Heart left ventricle (tissue), 16 donors: Measurements from ENCODE around the gene SLC16A10. TPM values are rescaled to one million over a fixed set of nuclear protein-coding genes. Genes with fewer than 3 reads are reported as not detected.

Experiments used
- ATAC-seq, 4 donors: fragments of 200-7000 bp; cut with Tn5 transposase; one replicate each; pipeline ENCODE4 v1.9.1; 2020 to 2022; ENCODE audit warnings: moderate library complexity in 4 of 4, mild to moderate bottlenecking in 3 of 4, moderate number of reproducible peaks in 1 of 4
- DNase-seq, 5 donors: peaks; one replicate each; pipeline ENCODE4 v3.0.0-alpha.2; 2020
- H3K27ac ChIP-seq, 12 donors: fragments of 200-600 bp; sonication (generic) in 4 of 12; one replicate each; pipeline versions ENCODE4 v1.5.0 to v1.8.0; 2016 to 2022; ENCODE audit warnings: mild to moderate bottlenecking in 2 of 12
- H3K27me3 ChIP-seq, 9 donors: fragments of 200-600 bp; sonication (generic) in 2 of 9; one replicate each; pipeline versions ENCODE4 v1.5.1 to v1.8.0; 2016 to 2022; ENCODE audit warnings: mild to moderate bottlenecking in 3 of 9
- H3K36me3 ChIP-seq, 9 donors: fragments of 200-600 bp; sonication (generic) in 2 of 9; one replicate each; pipeline versions ENCODE4 v1.5.0 to v1.8.0; 2018 to 2022; ENCODE audit warnings: mild to moderate bottlenecking in 2 of 9
- H3K4me1 ChIP-seq, 12 donors: fragments of 200-600 bp; sonication (generic) in 4 of 12; one replicate each; pipeline versions ENCODE4 v1.5.0 to v1.8.0; 2016 to 2022; ENCODE audit warnings: mild to moderate bottlenecking in 3 of 12
- H3K4me3 ChIP-seq, 12 donors: fragments of 200-600 bp; sonication (generic) in 4 of 12; one replicate each; pipeline versions ENCODE4 v1.5.0 to v1.8.0; 2017 to 2022; ENCODE audit warnings: mild to moderate bottlenecking in 9 of 12, moderate library complexity in 4 of 12
- H3K9me3 ChIP-seq, 12 donors: fragments of 200-600 bp; sonication (generic) in 4 of 12; one replicate each; pipeline versions ENCODE4 v1.5.0 to v1.8.0; 2016 to 2022; ENCODE audit warnings: mild to moderate bottlenecking in 1 of 12
- CTCF ChIP-seq, 12 donors: fragments of 200-600 bp; sonication (generic) in 4 of 12; IDR thresholded peaks; one replicate each; pipeline versions ENCODE4 v1.5.0 to v1.8.0; 2018 to 2022; ENCODE audit warnings: antibody characterized with exemption in 12 of 12, mild to moderate bottlenecking in 5 of 12
- POLR2A ChIP-seq, 2 donors: fragments of 450-650 bp; IDR thresholded peaks; one replicate each; pipeline ENCODE4 v1.6.1; 2017; ENCODE audit warnings: antibody characterized with exemption in 2 of 2, mild to moderate bottlenecking in 2 of 2, moderate library complexity in 2 of 2
- WGBS, 4 donors: extraction: QIAGEN DNeasy Blood & Tissue Kit in 2 of 4; methylation state at CpG; one replicate each; pipeline versions ENCODE4 v1.1.5 to v1.1.7; 2013 to 2018; 5-methylcytosine and 5-hydroxymethylcytosine counted together
- intact Hi-C, 10 donors: fragments of 100-400 bp; cut with DNase I; formaldehyde crosslinking; loops; one replicate each; pipeline versions ENCODE4 v1.11.1 to v1.14.2; 2022
- polyA plus RNA-seq, 2 donors: library from polyadenylated mRNA; stranded (reverse); fragments of 200-250 nt; gene quantifications; one replicate each; pipeline ENCODE4 v1.2.3, GENCODE V29; 2013
- total RNA-seq, 9 donors: library from RNA; depleted of rRNA in 2 of 9; stranded (reverse); fragments of >200 nt in 2 of 9; fragmentation: NEBNext Ultra II Directional in 3 of 9; extraction: Animal tissue kit (Norgen Biotek cat#: 25700) in 3 of 9; gene quantifications; one replicate each; pipeline versions ENCODE4 v1.1.0 to v1.2.4, GENCODE V29; 2016 to 2023
- donor health status: ischemic (EF 13 %, LVEDD 7.1; RV severe dilation, severe dysfunction).
- donor health status: healthy with polysubstance abuse.
- donor health status: DM: no; HTN: yes; CAD: no.
- donor health status: DM: no; HTN: no; CAD: no.
- donor health status: ischemic (EF 25% LVEDD 6.9; RV normal size, moderate dysfunction).
- donor health status: ischemic (EF 25% LVEDD 5.7; RV mildly dilated, moderate dysfunction).
- donor health status: healthy.
- donor health status: DM: yes; HTN: yes; CAD: no.
- donor health status: ischemic (EF 35%, LVEDD 5.7; RV mildly dilated, moderate dysfunction).
- donor health status: nonischemic (EF 11% LVEDD 7.7; RV severe dilation, severe dysfunction).
- donor health status: DM: yes; HTN: yes; CAD: no.
- donor health status: PGD.
- donor health status: ischemic (EF 29% LVEDD 5.4; RV normal size, mild dysfunction).
- donor health status: nonischemic (EF 23%, LVEDD 6.1; RV moderate dilation, normal function).

SLC16A10 gene
- total and polyA plus RNA-seq, 11 donors: 1.9 to 16.7 (median 6.6) TPM

DNA sequence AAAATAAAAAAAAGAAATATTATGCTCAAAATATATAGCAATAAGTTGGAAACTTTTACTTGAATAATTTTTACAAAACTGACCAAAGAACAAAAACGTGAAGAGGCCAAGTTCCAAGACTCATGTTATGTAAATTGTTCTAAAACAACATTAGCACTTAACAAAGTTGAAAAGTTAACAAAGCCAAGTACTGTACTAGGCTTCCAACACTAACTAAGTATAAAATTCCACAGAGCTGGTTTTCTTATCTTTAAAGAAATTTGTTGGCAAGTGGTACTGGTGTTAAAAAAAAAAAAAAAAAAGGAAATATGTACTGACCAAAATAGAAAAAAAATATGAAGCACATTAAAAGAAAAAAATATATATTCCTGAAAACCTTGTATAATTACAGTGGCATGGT lies 127.8 kb downstream of the SLC16A10 start:
- no peaks in the 10 kb centered on the region for H3K36me3 ChIP-seq
- TF ChIP-seq POLR2A (IDR thresholded peaks at IDR 0.05): no peak
- TF ChIP-seq CTCF (IDR thresholded peaks at IDR 0.05): no peak
- H3K9me3 ChIP-seq: no peaks in the 10 kb centered on the region
- no peak overlapping the region for H3K4me3 ChIP-seq
- no peak for ATAC-seq
- H3K27me3 ChIP-seq: no peaks in the 10 kb centered on the region
- intact Hi-C loops: loop anchor here in 3 of 10 donors (10.0 kb wide), 2 partner anchors 180 to 690 kb away; no protein-coding TSS in a partner anchor
- no peak for DNase-seq
- WGBS, 4 donors: 15 to 35% (median 24%) methylated on average over 1 of the region's 1 CpG
- H3K27ac ChIP-seq: no peak overlapping the region
- peaks cover 0 to 3% (median 0%) of the 10 kb centered on the region in 12 donors for H3K4me1 ChIP-seq

- Histone ChIP-seq H3K4me3 (no peak overlapping the region), H3K27me3 (no peaks in the 10 kb centered on the region), H3K27ac (peak overlapping the region in 2 of 12 donors; percentile 22 to 44), H3K9me3 (no peaks in the 10 kb centered on the region), H3K36me3 (no peaks in the 10 kb centered on the region), H3K4me1 (peaks cover 0 to 3% (median 0%) of the 10 kb centered on the region in 12 donors)
- intact Hi-C loops: loop anchor here in 3 of 10 donors (10.0 kb wide), 2 partner anchors 185 to 695 kb away; no protein-coding TSS in a partner anchor
- WGBS, 4 donors: 80 to 88% (median 83%) methylated on average over 6 of the region's 6 CpGs
- TF ChIP-seq POLR2A (IDR thresholded peaks at IDR 0.05): no peak
- TF ChIP-seq CTCF (IDR thresholded peaks at IDR 0.05): no peak
- ATAC-seq (peak in 1 of 4 donors; percentile 15), DNase-seq (no peak)
Observed at GRCh38 chr6:111219785-111220184, 132.5 kb downstream of the SLC16A10 start.

GRCh38 chr6:111220383-111221031 lies 133.2 kb downstream of the SLC16A10 start:
- TF ChIP-seq POLR2A (IDR thresholded peaks at IDR 0.05): no peak
- no peak for TF ChIP-seq CTCF (IDR thresholded peaks at IDR 0.05)
- Histone ChIP-seq H3K9me3 (no peaks in the 10 kb centered on the region), H3K36me3 (no peaks in the 10 kb centered on the region), H3K27ac (peak overlapping the region in 2 of 12 donors; percentile 22 to 44), H3K4me1 (peaks cover 0 to 3% (median 0%) of the 10 kb centered on the region in 12 donors), H3K4me3 (no peak overlapping the region), H3K27me3 (no peaks in the 10 kb centered on the region)
- ATAC-seq (peak in 3 of 4 donors; percentile 51 to 73 (median 53)), DNase-seq (no peak)
- intact Hi-C loops: no loop called here
- WGBS, 4 donors: 82 to 86% (median 83%) methylated on average over 1 of the region's 1 CpG

- Histone ChIP-seq H3K36me3 (no peaks in the 10 kb centered on the region), H3K27me3 (no peaks in the 10 kb centered on the region), H3K9me3 (no peaks in the 10 kb centered on the region), H3K4me3 (no peak overlapping the region), H3K4me1 (peaks cover 0 to 3% (median 0%) of the 10 kb centered on the region in 12 donors), H3K27ac (no peak overlapping the region)
- no peak for ATAC-seq
- intact Hi-C loops: no loop called here
- no peak for DNase-seq
- WGBS, 4 donors: 69 to 83% (median 75%) methylated on average over 4 of the region's 4 CpGs
- TF ChIP-seq CTCF (IDR thresholded peaks at IDR 0.05) (no peak), POLR2A (IDR thresholded peaks at IDR 0.05) (no peak)
Observed at GRCh38 chr6:111221804-111222203, 134.5 kb downstream of the SLC16A10 start.
